Measurements from ENCODE around the gene RUFY4. TPM values are rescaled to one million over a fixed set of nuclear protein-coding genes. Genes with fewer than 3 reads are reported as not detected.

Gene RUFY4
- total RNA-seq, 1 experiment from 2014 or later: 0.31 TPM

GRCh38 chr2:218031261-218031660, 37.8 kb upstream of the RUFY4 start:
- DNase-seq (ENCODE audit: low spot score) (no peak), ATAC-seq (no peak)
- Mint-ChIP-seq H3K4me1 (peaks cover 4% of the 10 kb centered on the region), H3K4me3 (no peak overlapping the region), H3K36me3 (no peaks in the 10 kb centered on the region), H3K27ac (no peak overlapping the region), H3K27me3 (ENCODE audit: low read depth) (peaks cover 30% of the 10 kb centered on the region), H3K9me3 (no peaks in the 10 kb centered on the region)
- ChIA-PET CTCF (interaction anchor here (4.3 kb wide), 1 partner anchor 36 kb away, joined by 65 read pairs; no protein-coding TSS in a partner anchor), POLR2A (no interaction called here)
- TF ChIP-seq ZBTB43 (CRISPR knock-in tag; IDR thresholded peaks at IDR 0.05): peak; percentile 91; the same call in 1 of the 2 replicates
- TF ChIP-seq, protein P1, sequence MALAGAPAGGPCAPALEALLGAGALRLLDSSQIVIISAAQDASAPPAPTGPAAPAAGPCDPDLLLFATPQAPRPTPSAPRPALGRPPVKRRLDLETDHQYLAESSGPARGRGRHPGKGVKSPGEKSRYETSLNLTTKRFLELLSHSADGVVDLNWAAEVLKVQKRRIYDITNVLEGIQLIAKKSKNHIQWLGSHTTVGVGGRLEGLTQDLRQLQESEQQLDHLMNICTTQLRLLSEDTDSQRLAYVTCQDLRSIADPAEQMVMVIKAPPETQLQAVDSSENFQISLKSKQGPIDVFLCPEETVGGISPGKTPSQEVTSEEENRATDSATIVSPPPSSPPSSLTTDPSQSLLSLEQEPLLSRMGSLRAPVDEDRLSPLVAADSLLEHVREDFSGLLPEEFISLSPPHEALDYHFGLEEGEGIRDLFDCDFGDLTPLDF (CRISPR knock-in tag; IDR thresholded peaks at IDR 0.05): no peak

DNA sequence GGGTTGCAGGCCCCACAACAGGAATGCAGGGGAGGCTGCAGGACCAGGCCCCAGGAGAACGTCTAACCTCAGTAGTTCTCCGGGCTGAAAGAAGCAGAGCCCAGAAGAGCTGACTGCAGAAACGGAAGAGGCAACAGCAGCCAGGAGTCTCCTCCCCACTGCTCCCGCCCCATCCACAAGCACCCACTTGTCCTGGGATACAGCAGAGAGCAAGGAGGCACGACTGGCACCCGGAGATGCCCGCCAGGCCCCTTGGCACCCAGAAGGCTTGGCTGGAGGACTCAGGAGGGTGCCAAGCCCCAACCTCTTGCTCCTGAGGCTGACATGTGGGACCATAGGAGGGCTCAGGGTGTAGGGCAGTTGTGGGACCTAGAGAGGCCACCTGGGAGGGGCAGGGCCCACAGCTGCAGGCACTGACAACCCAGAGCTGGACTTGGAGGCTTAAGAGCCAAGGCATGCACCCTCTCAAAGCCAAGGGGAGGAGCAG, 37.2 kb upstream of the RUFY4 start:
- H3K27ac Mint-ChIP-seq: no peak overlapping the region
- peaks cover 32% of the 10 kb centered on the region for H3K27me3 Mint-ChIP-seq (ENCODE audit: low read depth)
- DNase-seq (ENCODE audit: low spot score): no peak
- no peak for TF ChIP-seq ERG (CRISPR knock-in tag; IDR thresholded peaks at IDR 0.05)
- no peak for TF ChIP-seq GTF2I (CRISPR knock-in tag; conservative IDR thresholded peaks at IDR 0.05)
- TF ChIP-seq, protein P2, sequence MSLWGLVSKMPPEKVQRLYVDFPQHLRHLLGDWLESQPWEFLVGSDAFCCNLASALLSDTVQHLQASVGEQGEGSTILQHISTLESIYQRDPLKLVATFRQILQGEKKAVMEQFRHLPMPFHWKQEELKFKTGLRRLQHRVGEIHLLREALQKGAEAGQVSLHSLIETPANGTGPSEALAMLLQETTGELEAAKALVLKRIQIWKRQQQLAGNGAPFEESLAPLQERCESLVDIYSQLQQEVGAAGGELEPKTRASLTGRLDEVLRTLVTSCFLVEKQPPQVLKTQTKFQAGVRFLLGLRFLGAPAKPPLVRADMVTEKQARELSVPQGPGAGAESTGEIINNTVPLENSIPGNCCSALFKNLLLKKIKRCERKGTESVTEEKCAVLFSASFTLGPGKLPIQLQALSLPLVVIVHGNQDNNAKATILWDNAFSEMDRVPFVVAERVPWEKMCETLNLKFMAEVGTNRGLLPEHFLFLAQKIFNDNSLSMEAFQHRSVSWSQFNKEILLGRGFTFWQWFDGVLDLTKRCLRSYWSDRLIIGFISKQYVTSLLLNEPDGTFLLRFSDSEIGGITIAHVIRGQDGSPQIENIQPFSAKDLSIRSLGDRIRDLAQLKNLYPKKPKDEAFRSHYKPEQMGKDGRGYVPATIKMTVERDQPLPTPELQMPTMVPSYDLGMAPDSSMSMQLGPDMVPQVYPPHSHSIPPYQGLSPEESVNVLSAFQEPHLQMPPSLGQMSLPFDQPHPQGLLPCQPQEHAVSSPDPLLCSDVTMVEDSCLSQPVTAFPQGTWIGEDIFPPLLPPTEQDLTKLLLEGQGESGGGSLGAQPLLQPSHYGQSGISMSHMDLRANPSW (CRISPR knock-in tag; conservative IDR thresholded peaks at IDR 0.05; ENCODE audit: low read depth): no peak
- TF ChIP-seq PRRX2 (CRISPR knock-in tag; IDR thresholded peaks at IDR 0.05): no peak
- TF ChIP-seq ZNF423 (CRISPR knock-in tag; IDR thresholded peaks at IDR 0.05): no peak
- TF ChIP-seq CTCF (IDR thresholded peaks at IDR 0.05): no peak
- TF ChIP-seq NR2C2 (CRISPR knock-in tag; IDR thresholded peaks at IDR 0.05): no peak
- no peak for TF ChIP-seq E2F4 (CRISPR knock-in tag; IDR thresholded peaks at IDR 0.05; ENCODE audit: borderline replicate concordance, low read depth)
- TF ChIP-seq RELA (CRISPR knock-in tag; IDR thresholded peaks at IDR 0.05; ENCODE audit: borderline replicate concordance): no peak
- no peak for TF ChIP-seq ZNF317 (CRISPR knock-in tag; IDR thresholded peaks at IDR 0.05; ENCODE audit: borderline replicate concordance, low read depth)
- TF ChIP-seq ZNF232 (CRISPR knock-in tag; IDR thresholded peaks at IDR 0.05): no peak
- TF ChIP-seq, protein P3, sequence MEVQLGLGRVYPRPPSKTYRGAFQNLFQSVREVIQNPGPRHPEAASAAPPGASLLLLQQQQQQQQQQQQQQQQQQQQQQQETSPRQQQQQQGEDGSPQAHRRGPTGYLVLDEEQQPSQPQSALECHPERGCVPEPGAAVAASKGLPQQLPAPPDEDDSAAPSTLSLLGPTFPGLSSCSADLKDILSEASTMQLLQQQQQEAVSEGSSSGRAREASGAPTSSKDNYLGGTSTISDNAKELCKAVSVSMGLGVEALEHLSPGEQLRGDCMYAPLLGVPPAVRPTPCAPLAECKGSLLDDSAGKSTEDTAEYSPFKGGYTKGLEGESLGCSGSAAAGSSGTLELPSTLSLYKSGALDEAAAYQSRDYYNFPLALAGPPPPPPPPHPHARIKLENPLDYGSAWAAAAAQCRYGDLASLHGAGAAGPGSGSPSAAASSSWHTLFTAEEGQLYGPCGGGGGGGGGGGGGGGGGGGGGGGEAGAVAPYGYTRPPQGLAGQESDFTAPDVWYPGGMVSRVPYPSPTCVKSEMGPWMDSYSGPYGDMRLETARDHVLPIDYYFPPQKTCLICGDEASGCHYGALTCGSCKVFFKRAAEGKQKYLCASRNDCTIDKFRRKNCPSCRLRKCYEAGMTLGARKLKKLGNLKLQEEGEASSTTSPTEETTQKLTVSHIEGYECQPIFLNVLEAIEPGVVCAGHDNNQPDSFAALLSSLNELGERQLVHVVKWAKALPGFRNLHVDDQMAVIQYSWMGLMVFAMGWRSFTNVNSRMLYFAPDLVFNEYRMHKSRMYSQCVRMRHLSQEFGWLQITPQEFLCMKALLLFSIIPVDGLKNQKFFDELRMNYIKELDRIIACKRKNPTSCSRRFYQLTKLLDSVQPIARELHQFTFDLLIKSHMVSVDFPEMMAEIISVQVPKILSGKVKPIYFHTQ (CRISPR knock-in tag; IDR thresholded peaks at IDR 0.05): no peak
- TF ChIP-seq CREB1 (CRISPR knock-in tag; IDR thresholded peaks at IDR 0.05): no peak
- H3K9me3 Mint-ChIP-seq: no peaks in the 10 kb centered on the region
- no peak overlapping the region for H3K4me3 Mint-ChIP-seq
- ATAC-seq: no peak
- ChIA-PET CTCF (interaction anchor here (0.6 to 4.3 kb wide), 3 partner anchors 10 to 246 kb away, joined by 3 to 65 read pairs (median 38); no protein-coding TSS in a partner anchor), POLR2A (interaction anchor here (1.3 kb wide), 1 partner anchor 20 kb away, joined by 5 read pairs; no protein-coding TSS in a partner anchor)
- peaks cover 2% of the 10 kb centered on the region; the same call in 1 of the 2 replicates for H3K4me1 Mint-ChIP-seq
- no peaks in the 10 kb centered on the region for H3K36me3 Mint-ChIP-seq

Data from WTC11 (cell line).